ENCODE results near the gene GJA3.
"Not testable (repeated sequence)": the region's sequence is repeated elsewhere in the genome, so short reads cannot be mapped to it uniquely, and the experiment has no call there.

The GJA3 gene

DNA sequence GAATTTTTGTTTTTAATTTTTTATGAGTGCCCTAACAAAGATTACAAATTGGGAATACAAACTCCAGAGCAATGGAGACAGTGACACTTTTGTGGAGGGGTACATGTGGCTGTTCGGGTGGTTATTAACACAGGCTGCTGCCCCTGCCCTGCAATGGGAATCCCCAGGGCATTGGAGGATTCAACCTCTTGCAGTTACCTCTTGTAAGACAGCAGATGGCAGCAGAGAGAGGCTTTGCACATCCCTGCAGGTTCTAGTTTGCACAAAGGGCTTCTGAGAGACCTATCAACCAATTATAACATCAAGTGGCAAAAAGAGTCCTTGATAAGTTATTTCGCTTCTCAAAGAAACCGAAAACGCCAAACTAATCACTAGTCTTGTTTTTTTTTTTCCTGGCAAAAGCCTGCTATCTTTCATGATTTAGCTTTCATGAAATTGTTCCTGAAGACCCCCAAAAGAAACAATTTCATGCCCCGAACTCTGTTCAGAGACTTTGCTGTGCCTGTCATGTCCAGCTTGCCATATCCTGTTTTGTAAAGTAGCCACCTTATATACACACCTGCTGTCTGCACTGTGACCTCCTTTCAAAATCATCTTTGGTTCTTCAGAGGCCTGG lies 21.5 kb upstream of the GJA3 start:
- DNase-seq: peak; percentile 86

DNA sequence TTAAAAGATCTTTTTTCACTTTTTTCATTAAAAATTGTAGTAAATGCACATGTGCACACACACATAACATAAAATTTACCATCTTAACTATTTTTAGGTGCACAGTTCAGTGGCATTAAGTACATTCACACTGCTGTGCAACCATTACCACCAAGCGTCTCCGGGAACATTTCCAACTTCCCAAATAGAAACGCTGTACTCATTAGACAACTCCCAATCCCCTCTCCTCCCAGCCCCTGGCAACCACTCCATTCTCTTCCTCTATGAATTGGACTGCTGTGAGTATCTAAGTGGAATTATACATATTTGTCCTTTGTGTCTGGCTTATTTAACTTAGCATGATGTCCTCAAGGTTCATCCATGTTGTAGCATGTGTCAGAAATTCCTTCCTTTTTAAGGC lies 20.3 kb upstream of the GJA3 start:
- no peak for DNase-seq

DNA sequence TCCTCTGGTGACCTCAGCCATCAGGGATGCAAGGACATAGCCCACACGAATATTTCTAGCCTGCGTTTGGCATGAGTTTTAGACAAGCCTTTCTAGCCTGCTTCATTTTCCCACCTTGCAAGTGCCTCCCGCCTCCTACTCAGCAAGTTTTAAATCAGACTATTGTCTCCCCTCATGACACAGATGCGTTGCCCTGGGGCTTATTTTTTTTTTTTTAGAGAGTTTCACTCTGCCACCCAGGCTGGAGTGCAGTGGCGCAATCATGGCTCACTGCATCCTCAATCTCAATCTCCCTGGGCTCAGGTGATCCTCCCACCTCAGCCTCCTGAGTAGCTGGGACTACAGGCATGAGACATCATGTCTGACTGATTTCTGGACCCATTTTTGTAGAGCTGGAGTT lies 17.3 kb upstream of the GJA3 start:
- DNase-seq: no peak

DNA sequence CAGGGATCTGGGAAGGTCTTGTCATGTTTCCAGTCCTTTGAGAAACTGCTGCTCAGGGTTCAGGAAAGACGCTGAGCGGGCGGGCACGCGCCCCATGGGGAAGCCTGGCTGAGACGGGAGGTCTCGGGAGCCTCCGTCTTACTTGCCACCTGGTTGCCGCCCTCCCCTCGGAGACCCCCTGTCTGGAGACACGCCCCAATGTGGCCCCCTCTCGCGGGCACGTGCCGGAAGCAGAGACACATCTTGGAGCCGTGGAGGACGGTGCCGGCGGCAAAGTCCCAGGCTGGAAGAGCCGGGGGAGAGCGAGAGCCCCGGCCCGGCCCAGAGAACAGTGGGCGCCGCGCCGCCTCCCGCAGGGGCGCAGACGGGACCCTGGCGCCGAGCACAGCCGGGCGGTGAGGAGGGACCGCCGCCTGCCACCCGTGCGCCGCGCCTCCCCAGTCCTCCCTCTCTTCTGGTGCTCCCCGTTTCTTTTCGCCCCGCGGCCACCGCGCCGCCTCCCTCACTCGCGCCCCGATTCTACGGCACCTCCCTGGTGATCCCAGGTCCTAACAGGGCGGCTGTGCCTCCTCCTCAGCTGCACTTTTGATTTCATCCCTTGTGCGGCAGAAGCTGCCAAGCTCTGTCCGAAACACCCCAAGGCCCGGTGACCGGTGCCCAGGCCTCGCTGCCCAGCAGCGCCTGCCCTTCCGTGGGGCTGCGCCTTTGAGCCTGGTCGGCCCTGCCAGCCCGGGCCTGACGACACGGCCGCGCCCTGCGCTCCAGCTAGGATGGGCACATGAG lies 16.4 kb upstream of the GJA3 start:
- DNase-seq: no peak

DNA sequence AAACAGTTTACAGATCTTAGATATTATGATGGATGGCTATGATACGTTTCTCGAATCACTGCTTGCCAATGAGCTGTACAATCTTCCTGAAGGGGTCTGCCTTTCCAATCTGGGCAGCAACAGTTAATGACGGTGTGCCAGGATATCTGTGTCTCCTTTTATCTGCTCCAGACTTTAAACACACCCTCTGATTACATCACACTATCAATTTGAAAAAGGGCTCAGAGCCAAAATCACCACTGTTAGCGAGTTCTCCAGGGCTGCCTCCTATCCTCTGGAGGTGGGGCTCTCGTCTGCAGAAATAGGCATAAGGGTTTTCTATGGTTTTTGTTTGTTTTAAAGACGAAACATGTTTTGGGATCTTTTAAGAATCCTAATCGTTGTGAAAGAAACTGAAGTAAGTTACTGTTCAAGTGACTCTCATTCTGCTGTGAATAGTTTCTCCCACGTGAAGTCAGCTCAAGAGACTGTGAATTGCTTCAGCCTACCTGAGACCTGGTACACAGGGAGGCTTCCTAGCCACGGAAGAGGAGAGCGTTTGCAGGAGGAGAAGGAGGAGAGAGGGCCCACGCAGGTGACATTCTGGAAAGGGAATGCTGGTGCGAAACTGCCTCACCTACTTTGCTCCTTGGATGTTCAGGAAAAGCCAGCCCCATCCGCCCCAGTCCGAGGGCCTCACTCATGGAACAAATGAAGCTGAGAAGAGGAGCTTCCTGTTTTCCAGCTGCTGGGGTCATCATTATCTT lies 15.2 kb upstream of the GJA3 start:
- no peak for DNase-seq

DNA sequence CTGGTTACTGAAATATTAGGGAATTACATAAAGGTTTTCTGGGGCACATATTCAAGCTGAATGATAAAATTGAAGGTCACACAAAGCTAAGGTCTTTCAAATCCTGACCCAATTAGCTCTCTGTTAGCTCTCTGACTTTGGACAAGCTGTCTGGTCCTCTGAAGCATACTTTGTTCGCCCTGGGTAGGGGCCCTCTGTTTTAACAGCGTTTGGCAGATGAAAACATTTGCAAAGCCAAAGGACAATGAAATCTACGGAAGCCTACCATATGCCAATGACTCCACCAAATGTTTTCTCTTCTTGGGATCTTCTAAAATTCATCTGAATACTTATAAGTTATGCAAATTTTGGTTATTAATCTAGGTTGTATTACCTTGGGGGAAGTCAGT lies 14.5 kb upstream of the GJA3 start:
- DNase-seq: no peak

DNA sequence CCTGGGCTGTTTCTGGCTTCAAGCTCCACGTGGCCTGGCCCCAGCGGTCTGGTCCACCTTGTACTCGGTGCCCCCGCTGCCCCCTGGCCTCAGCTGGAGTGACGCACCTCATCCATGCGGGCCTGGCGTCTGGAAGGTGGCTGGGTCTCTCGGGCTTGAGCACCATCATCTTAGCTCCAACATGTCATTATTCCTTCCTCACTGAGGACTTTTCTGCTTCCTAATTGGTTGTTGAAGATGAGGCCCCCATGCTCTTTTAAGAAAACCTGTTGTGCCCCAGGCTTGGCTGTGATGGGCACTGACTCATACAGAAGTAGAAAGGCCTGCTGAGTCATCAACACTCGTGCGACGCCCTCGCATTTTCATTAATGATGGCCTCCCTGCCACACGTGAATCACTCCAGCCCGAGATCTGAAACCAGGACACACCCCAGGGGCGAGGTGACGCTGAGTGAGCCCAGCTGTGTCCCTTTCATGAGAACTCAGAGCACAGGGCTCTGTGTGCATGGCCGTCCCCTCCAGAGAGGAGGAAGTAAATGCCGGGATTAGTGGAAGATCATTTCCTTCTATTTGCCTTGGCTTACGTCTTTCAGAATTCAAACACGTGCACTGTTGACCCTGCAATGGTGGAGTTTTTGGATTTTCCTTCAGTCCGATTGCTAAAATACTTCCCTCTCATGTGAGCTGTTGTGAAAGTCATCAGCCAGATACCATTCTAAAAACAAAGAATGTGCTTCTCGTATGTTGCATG lies 14.0 kb upstream of the GJA3 start:
- DNase-seq: peak; percentile 83

DNA sequence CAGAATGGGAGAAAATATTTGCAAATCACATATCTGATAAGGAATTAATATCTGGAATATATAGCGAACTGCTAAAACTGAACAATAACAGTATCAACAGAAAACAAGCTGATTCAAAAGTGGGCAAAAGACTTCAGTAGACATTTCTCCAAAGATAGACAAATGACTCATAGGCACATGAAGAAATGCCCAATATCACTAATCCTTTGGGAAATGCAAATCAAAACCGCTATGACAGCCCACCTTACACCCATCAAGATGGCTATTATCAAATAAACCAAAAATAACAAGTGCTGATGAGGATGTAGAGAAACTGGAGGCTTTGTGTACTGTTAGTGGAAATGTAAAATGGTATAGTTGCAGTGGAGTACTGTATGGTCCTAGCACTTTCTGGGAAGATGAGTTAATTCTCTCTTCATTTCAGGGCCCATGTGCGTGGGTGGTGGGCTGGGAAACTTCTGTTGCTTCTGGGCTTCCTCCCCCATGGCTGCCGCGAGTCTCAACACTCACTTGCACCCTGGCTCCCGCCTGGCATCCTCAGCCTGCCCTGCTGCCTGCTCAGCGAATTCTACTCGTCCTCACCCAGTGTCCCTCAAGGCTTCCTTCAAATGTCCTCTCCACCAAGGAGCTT lies 12.4 kb upstream of the GJA3 start:
- DNase-seq: no peak

DNA sequence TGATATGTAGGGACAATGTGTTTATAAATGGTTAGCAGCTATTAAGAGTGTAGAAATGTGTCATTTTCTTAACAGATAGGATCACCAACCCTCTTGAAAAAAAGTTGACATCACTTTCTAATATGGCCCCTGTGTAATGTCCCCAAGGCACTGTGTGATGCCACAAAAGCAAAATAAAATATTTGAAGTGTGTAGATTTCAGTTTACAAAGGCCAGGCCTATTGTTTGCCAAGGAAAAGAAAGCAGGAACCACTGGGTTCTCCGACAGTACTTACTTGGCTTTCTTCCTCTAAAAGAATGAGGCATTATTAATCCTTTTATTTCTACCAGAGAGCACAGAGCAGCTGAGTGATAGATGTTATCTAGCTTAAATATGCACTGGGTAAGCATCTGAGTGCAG lies 10.5 kb upstream of the GJA3 start:
- no peak for DNase-seq

DNA sequence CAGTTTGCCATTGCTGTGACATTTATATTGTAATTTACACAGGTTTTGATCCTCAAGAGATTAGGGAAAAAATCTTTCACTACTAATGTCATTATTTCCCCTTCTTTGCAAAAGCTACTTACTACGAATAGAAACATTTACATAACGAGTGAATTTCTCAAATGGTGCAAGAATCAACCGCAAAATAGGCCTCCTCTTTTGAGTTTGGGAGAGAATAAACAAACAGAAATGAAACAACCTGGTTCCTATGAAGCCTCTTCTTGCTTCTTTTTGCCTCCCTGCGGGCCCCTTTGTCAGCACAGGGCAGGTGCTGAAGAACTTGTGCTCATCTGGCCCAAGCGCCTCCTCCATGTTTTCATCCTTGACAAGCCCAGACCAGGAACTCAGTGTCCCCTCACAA lies 10.1 kb upstream of the GJA3 start:
- no peak for DNase-seq

DNA sequence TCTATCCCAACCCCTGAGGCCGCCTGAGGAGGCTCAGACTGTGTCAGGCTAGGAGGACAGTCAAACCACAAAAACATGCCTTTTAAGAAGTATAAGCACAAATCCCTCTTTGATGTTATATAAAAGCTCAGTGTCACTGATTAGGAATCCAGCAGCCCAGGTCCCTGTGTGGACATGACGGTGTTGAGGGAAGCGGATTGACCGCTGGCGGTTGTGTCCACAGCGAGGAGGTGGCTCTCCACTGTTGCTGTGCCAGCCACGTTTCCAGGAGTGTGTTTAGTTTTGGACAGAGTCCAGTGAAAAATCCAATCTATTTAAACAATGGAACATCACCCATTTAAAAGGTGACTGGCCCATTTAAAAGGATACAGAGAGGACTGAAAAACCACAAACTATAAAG lies 7.5 kb upstream of the GJA3 start:
- no peak for DNase-seq

DNA sequence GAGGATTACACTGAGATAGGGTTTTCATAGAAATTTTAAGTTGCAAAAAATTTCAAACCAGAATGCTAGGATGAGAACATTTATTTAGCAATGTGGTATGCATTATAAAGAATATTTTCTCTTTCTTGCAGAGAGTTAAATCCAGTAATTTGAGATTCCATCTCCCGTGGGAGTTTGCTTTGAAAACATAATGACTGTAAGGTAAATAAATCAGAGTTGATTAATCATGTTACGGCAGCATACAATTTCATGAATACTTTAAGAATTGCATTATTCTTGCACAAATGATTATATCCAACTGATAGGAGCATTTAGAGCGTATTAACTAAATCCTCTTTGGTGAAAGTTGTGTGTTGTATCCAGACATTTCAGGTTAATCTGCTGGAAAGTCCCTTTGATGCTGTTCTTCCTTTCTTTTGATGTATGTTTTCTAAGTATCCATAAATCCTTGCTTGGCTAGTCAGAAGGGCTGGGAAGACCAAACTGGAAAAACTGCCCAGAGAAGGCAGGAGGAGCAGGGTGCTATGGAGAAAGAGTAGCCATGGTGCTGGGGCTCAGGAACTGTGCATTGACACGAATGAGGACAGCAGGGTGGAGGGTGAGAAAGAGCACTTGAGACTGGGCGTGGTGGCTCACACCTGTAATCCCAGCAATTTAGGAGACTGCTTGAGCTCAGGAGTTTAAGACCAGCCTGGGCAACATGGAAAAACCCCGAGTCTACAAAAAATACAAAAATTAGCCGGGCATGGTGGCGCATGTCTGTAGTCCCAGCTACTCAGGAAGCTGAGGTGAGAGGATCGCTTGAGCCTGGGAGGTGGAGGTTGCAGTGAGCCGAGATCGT lies 4.8 kb upstream of the GJA3 start:
- no peak for DNase-seq

DNA sequence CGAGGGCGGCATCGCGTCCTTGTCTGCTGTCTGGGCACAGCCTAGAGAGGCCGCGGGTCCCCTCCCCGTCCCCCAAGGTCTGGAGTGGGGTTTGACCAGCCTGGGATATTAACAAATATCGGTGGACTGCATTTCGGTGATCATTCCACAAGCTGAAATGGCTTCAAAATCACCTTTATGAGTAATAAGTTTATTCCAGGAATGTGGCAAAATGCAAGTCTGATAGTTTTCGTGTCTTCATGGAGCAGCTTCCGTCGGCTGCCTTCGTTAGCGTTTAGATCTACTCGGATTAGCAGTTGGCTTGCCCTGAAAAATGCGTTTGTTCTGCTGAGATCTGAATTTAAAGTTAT lies 1.1 kb upstream of the GJA3 start:
- DNase-seq: no peak

DNA sequence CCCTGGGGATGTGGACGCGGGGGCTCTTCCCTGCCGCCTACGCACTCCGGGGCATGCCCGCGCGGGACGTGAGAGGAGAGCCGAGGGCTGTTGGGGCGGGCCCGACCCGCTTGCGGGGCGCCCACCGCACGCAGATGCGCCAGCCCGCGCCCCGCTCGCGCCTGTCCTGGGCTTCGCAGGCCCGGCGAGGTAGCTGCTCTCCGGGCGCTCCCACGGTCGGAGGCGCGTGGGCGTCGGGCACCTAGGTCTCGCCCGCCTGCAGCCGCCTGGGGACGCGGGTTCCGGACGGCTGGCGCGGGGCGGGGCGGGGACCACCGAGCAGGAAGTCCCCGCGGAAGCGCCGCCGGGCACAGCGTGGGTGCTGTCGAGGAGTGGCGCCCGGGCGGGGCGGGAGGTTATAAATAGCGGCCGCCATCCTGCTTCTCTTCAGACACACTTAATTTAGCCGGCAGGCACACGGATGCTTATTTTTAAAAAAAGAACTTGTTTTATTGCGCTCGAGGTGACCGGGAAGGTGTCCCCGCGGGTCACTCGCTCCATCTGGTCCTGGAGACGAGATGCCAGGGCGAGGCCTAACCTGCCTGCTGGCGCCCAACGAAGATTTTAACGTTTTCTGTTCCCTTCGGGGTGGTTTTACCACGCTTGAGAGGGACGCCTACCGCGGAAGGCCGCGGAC lies 561 bp upstream of the GJA3 start:
- DNase-seq: peak; percentile 30

DNA sequence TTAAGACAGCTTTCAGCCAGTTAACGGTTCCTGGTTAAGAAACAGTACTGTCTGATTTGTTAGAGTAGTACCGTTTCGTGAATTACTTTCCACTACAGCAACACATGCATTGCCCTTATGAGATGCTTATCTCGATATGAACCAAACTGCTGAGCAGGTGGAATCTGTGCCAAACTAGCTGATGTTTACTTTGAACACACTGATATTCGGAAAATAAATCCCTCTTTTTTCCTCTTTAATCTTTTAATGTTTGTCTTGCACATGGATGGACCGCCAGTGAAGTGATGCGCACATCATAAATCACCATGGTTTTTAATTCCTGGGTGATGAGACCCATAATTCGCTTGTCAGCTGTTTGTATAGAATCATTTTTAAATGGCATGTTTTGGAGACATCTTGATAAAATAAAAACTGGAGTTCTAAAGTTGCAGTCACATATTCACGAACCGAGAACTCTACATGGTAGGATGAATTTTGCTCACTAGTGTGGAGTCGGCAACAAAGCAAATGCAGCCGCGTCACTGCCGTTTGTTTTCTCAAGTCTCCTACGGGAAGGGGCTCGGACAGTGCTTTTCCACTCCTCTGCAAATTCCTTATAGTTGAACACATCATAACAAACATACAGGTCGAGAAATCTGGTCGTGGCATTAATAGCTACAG lies 1.1 kb downstream of the GJA3 start:
- DNase-seq: peak; percentile 7

DNA sequence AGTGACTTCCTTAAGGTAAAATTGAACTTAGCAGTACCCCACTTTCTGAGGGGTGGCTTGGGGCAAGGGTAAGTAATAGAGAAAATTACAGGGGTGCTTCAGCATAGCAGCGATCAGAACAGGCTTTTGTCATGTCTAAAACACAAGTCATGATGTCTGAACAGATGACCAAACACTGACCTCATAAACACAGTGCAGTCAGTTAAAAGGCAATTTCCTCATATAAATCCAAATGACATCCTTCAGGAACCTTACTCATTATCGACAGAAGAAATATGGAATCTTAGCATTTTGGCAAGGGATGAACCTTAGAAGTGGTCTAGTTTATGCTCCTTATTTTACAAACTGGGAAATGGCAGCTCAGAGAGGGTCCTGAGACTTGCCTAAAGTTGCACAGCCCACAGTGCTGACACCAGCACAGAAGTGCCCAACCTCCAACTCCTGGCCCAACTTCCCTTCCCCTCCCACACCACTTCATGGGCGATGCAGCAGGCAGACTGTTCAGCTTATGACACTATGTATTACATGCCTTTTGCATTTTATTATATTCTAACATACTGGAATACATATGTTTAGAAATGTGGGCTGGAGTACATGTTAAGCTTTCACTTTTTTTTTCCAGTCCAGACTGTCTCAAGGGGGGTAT lies 3.6 kb downstream of the GJA3 start:
- no peak for DNase-seq

DNA sequence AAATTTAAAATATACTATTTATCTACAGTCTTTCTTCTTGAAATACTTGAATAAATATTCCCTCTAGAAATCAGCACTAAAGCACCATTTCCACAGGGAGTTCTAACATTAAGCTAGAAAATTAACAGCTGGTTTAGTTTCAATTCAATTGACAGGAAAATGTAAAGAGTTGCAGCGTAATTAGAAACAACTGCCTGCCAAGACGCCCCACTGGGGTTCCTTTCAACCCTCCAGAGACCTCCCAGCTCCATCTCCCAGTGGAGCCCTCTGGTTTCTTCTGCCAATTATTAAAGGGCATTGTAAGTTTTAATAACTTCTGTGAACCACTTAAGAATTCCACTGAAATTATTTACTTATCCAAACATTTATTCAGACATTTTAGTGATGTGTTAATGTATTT lies 4.2 kb downstream of the GJA3 start:
- no peak for DNase-seq

DNA sequence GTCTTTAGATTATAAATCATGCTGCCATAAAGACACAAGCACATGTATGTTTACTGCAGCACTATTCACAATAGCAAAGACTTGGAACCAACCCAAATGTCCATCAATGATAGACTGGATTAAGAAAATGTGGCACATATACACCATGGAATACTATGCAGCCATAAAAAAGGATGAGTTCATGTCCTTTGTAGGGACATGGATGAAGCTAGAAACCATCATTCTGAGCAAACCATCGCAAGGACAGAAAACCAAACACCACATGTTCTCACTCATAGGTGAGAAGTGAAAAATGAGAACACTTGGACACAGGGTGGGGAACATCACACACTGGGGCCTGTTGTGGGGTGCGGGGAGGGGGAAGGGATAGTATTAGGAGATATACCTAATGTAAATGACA lies 7.6 kb downstream of the GJA3 start:
- not testable (repeated sequence) for DNase-seq

DNA sequence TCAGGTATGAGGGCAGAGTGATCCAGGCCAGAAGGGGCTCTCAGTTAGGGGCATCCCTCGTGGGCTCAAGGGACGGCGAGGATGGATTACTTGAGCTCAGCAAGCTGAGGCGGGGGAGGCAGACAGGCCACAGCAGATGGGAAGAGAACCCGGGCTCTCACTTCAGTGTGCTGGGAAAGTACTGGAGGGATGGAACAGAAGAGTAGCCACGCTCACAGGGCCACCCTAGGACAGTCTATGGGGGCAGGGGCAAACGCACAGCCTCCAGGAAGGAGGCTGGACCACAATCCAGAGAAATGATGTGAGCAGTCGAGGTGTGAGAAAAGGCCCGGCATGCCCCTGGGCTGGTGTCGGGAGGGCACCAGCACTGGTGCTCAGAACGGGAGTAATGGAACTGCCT lies 9.2 kb downstream of the GJA3 start:
- DNase-seq: no peak

DNA sequence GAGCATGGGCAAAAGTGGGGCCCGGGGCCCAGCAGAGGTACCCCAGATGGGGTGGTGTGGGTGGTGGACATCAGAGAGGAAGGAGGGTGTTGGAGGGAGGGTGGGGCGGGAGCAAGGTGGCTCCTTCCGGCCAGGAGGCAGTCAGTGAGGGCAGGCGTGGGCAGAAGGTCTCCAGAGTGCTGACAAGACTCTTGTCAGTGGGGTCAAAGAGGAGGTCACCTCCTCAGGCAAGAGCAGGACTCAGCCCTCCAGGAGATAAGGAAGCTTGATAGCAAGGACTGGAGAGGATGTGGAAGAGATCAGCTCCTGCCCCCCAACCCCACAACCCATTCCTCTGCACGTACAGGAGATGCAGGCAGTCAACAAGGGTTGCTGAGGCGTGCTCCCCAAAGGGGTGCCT lies 9.8 kb downstream of the GJA3 start:
- DNase-seq: no peak

Measured in hematopoietic multipotent progenitor cell treated with erythropoietin and hydrocortisone succinate and interleukin-3 and kit ligand, for 6 days (in vitro differentiated cells).